Measurements from ENCODE around the gene LIG1. TPM values are rescaled to one million over a fixed set of nuclear protein-coding genes. Genes with fewer than 3 reads are reported as not detected.
A peak's percentile ranks its signal among the peaks of the same experiment; 100 is the strongest.

The LIG1 gene
- total RNA-seq, 4 donors from 2014 or later, result 6.1 to 21.9 (median 6.7) TPM

- Histone ChIP-seq H3K4me3 (no peak overlapping the region), H3K36me3 (peaks cover 0 to 9% (median 0%) of the 10 kb centered on the region in 3 donors), H3K9me3 (no peaks in the 10 kb centered on the region), H3K4me1 (peaks cover 0 to 30% (median 9%) of the 10 kb centered on the region in 4 donors), H3K27me3 (no peaks in the 10 kb centered on the region), H3K27ac (peak overlapping the region in 1 of 4 donors; percentile 83)
- DNase-seq (ENCODE audit: low spot score in 2 of 2), result no peak
- 80% methylated on average over 15 of the region's 15 CpGs for WGBS, 2 donors
- TF ChIP-seq POLR2A (IDR thresholded peaks at IDR 0.05) (no peak), CTCF (IDR thresholded peaks at IDR 0.05) (no peak), EP300 (IDR thresholded peaks at IDR 0.05) (no peak)
Observed at GRCh38 chr19:48108997-48109782, 61.0 kb downstream of the LIG1 start.

GRCh38 chr19:48103922-48104321 is 66.2 kb downstream of the LIG1 start:
- WGBS, 2 donors, result 97 to 99% methylated on average over 5 of the region's 5 CpGs
- TF ChIP-seq POLR2A (IDR thresholded peaks at IDR 0.05), result no peak
- no peak for TF ChIP-seq EP300 (IDR thresholded peaks at IDR 0.05)
- no peak for TF ChIP-seq CTCF (IDR thresholded peaks at IDR 0.05)
- DNase-seq (ENCODE audit: low spot score in 2 of 2), result no peak

DNA sequence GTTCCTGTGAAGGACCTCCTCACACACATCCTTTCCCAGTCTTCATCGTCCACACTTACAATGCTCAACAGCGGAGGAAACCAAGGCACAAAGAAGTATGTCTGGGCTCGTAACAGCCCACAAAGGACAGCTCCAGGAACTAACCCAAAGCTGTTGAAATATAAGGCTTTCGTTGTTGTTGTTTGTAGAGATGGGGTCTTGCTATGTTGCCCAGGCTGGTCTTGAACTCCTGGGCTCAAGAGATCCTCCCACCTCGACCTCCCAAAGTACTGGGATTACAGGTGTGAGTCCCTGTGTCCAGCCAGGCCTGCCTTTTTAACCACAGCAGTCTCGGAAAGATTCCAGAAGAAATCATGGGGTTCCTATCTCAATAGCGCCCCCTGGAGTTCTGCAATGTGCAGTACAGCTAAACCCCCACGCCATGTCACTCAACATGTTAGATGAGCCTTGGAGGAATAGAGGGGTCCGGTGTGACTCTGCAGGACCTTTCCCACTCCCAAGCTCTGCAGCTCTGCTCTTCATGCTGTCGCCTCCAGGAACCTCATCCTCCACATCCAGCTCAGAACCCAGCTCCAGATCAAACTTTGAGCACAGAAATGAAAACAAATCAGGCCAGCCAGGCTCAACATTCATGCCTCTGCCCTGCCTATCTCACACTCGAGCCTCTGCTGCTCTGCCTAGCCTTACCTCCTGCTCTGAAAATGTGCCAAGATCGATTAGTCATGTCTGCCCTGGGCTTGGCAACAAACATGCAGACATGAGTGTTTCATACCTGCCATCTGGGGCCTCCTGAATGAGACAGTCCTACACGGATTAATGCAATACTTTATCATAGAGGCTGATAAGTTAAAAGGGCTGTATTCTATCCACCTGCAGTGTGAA is 67.0 kb downstream of the LIG1 start:
- TF ChIP-seq EP300 (IDR thresholded peaks at IDR 0.05) (no peak), CTCF (IDR thresholded peaks at IDR 0.05) (peak in 4 of 5 experiments; percentile 22 to 42 (median 36)), POLR2A (IDR thresholded peaks at IDR 0.05) (no peak)
- no peak for DNase-seq (ENCODE audit: low spot score in 2 of 2)
- Histone ChIP-seq H3K9me3 (no peaks in the 10 kb centered on the region), H3K27me3 (no peaks in the 10 kb centered on the region), H3K4me1 (peaks cover 0 to 11% (median 3%) of the 10 kb centered on the region in 4 donors), H3K4me3 (no peak overlapping the region), H3K27ac (no peak overlapping the region), H3K36me3 (peaks cover 0 to 43% (median 0%) of the 10 kb centered on the region in 3 donors)
- WGBS, 2 donors, result 60 to 64% methylated on average over 12 to 13 of the region's 13 CpGs

More at GRCh38 chr19:48103922-48104321, 66.2 kb downstream of the LIG1 start:
- Histone ChIP-seq H3K27ac (no peak overlapping the region), H3K4me1 (peaks cover 0 to 11% (median 3%) of the 10 kb centered on the region in 4 donors), H3K36me3 (peaks cover 0 to 40% (median 0%) of the 10 kb centered on the region in 3 donors), H3K27me3 (no peaks in the 10 kb centered on the region), H3K9me3 (no peaks in the 10 kb centered on the region), H3K4me3 (no peak overlapping the region)

GRCh38 chr19:48095612-48096175 is 74.5 kb downstream of the LIG1 start:
- 75 to 82% methylated on average over 4 of the region's 4 CpGs for WGBS, 2 donors
- H3K27me3 ChIP-seq, result no peaks in the 10 kb centered on the region

More at GRCh38 chr19:48095612-48096175, 74.5 kb downstream of the LIG1 start:
- H3K4me1 ChIP-seq, result no peaks in the 10 kb centered on the region
- peaks cover 0 to 20% (median 0%) of the 10 kb centered on the region in 4 donors for H3K9me3 ChIP-seq
- TF ChIP-seq POLR2A (IDR thresholded peaks at IDR 0.05) (no peak), EP300 (IDR thresholded peaks at IDR 0.05) (no peak), CTCF (IDR thresholded peaks at IDR 0.05) (no peak)
- no peak overlapping the region for H3K4me3 ChIP-seq
- no peak for DNase-seq (ENCODE audit: low spot score in 2 of 2)
- peaks cover 0 to 78% (median 0%) of the 10 kb centered on the region in 3 donors for H3K36me3 ChIP-seq
- H3K27ac ChIP-seq, result no peak overlapping the region
